H1 (cell line): ENCODE results near the gene PLPPR3.

Experiments used
- MAFK ChIP-seq: IDR thresholded peaks from 2 replicates; pipeline ENCODE4 v1.6.1; 2012; ENCODE audit warnings: low read depth, mild to moderate bottlenecking, improper control_type of control experiment, low read length
- TF ChIP-seq, protein P1 (sequence below), 3 experiments: IDR thresholded peaks; 1 replicate in 2 of 3; 2 replicates in 1 of 3; pipeline versions ENCODE4 v1.5.1 to v1.6.1; 2011; ENCODE audit warnings: low read length in 3 of 3, mild to moderate bottlenecking in 3 of 3, inconsistent platforms in 2 of 3, low read depth in 1 of 3, moderate library complexity in 1 of 3; ENCODE audit not compliant: insufficient read depth in 1 of 3; ENCODE audit errors: control extremely low read depth in 1 of 3

DNA sequence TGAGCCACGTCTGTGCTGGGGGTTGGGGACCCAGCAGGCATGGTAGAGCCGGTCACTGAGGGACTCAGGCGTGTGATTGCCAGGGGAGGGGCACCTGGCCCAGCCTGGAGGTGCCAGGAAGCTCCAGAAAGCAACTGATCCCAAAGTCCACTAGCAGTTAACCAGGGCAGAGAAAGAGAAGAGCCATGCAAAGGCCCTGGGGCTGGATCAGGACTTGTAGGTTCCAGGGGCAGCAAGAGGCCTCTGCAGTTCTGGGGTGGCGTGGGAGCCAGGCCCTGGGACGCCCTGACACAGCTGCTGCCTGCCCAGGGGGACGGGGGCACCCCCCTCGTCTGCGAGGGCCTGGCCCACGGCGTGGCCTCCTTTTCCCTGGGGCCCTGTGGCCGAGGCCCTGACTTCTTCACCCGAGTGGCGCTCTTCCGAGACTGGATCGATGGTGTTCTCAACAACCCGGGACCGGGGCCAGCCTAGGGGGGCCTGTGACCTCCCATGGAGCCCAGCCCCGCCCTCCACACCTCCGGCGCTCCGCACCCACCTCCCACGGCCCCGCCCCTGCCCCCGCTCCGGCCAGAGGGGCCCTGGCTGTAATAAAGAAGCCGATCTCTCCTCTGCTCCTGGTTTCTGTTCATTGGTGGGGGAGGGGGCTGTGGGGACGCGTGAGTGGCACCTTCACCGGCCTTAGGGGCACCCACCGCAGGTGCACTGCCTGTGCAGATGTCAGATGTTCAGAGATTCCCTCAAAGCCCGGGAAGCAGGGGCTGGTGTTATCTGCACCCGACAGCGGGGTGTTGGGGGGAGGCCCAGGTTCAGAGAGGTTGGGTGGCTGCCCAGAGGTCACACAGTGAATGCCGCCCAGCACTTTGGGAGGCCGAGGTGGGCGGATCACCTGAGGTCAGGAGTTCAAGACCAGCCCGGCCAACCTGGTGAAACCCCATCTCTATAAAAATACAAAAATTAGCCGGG, 9.9 kb upstream of the PLPPR3 start:
- TF ChIP-seq MAFK: no peak
- TF ChIP-seq, protein P1, sequence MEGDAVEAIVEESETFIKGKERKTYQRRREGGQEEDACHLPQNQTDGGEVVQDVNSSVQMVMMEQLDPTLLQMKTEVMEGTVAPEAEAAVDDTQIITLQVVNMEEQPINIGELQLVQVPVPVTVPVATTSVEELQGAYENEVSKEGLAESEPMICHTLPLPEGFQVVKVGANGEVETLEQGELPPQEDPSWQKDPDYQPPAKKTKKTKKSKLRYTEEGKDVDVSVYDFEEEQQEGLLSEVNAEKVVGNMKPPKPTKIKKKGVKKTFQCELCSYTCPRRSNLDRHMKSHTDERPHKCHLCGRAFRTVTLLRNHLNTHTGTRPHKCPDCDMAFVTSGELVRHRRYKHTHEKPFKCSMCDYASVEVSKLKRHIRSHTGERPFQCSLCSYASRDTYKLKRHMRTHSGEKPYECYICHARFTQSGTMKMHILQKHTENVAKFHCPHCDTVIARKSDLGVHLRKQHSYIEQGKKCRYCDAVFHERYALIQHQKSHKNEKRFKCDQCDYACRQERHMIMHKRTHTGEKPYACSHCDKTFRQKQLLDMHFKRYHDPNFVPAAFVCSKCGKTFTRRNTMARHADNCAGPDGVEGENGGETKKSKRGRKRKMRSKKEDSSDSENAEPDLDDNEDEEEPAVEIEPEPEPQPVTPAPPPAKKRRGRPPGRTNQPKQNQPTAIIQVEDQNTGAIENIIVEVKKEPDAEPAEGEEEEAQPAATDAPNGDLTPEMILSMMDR (IDR thresholded peaks at IDR 0.05; ENCODE audit: control extremely low read depth in 1 of 3, insufficient read depth in 1 of 3, low read depth in 1 of 3, low read length in 3 of 3): no peak
